ENCODE results near the gene ARFGAP1. TPM values are rescaled to one million over a fixed set of nuclear protein-coding genes. Genes with fewer than 3 reads are reported as not detected.
A peak's percentile ranks its signal among the peaks of the same experiment; 100 is the strongest.

Gene ARFGAP1
- 10 to 100 TPM; 35.3 to 68.9 TPM for total RNA-seq
- 100 to 1,000 TPM in 1 of 2 donors, 10 to 100 TPM in 1; 97.7 to 116 TPM for polyA plus RNA-seq (ENCODE audit: insufficient read length in 2 of 2)
- long read RNA-seq, donor 1, transcript ARFGAP1-201 (14 exons, 2,776 nt): major isoform, 5 of 57 reads
- long read RNA-seq, donor 1, transcript ARFGAP1-203 (13 exons, 3,281 nt): major isoform, 5 of 57 reads
- long read RNA-seq, donor 1, partial matches to known transcripts: 42 of 57 reads
- long read RNA-seq, donor 1, other reads (novel, unspliced or antisense): 0 of 57 reads
- long read RNA-seq, donor 2, partial matches to known transcripts: 10 of 17 reads
- long read RNA-seq, donor 2, other reads (novel, unspliced or antisense): 0 of 17 reads
- long read RNA-seq, donor 3, partial matches to known transcripts: 5 of 12 reads
- long read RNA-seq, donor 3, other reads (novel, unspliced or antisense): 0 of 12 reads
- long read RNA-seq, donor 4, partial matches to known transcripts: 31 of 36 reads
- long read RNA-seq, donor 4, other reads (novel, unspliced or antisense): 0 of 36 reads

GRCh38 chr20:63272105-63273058, at the start of gene ARFGAP1:
ARFGAP1 (plus strand) TSS chr20:63272813; CDS start chr20:63275581, 2,768 bp downstream.
- Histone ChIP-seq H3K4me1 (ENCODE audit: control insufficient read depth, insufficient read depth, low read length) (peaks cover 41% of the 10 kb centered on the region), H3K27ac (ENCODE audit: low read depth, low read length) (no peak within 1 kb of the TSS), H3K4me3 (ENCODE audit: low read depth, low read length) (peak within 1 kb of the TSS; percentile 80), H3K9me3 (ENCODE audit: control insufficient read depth, insufficient read depth, low read length) (no peaks in the 10 kb centered on the region), H3K27me3 (ENCODE audit: control insufficient read depth, insufficient read depth, low read length) (no peaks in the 10 kb centered on the region), H3K36me3 (ENCODE audit: control insufficient read depth, insufficient read depth, low read length) (peaks cover 44% of the 10 kb centered on the region)
- under 1% methylated on average over 91 of the region's 97 CpGs for WGBS (ENCODE audit: insufficient coverage)
- peak in 5 of 6 donors; percentile 86 to 98 (median 89) for DNase-seq (ENCODE audit: low read depth in 4 of 6, low spot score in 6 of 6)

DNA sequence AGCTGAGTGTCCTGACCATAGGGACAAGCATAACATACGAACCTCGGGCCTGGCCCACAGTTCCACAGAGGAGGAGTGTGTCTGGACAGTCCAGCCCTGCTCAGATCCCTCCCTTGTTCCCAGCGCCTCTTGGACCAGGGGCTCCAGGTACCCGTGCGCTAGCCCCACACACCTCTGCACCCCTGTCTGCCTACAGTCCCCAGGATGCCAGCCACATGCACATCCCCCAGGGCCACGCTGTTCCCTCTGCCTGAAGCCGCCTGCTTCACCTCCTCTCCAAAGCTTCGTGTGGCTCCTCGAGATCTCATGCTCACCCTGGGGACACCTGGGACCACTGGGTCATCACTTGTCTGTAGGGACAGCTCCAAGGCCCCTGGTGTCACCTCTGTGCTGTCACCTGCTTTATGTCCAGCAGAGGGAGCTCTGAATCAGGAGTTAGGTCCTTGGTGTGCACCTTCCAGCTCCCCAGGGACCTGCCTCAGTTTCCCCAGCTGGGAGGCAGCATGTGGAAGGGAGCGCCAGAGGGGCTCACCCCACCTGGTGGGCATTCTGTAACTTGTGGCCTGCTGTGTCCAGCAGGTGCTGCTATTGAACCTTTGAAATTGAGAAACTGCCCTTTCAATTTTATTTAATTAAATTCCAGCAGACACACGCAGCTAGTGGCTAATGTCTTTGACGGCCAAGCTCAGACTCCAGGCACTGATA, 49.3 kb upstream of the ARFGAP1 start:
- WGBS (ENCODE audit: insufficient coverage): 53% methylated on average over 11 of the region's 12 CpGs
- Histone ChIP-seq H3K27ac (ENCODE audit: low read depth, low read length) (no peak overlapping the region), H3K4me3 (ENCODE audit: low read depth, low read length) (no peak overlapping the region), H3K36me3 (ENCODE audit: control insufficient read depth, insufficient read depth, low read length) (no peaks in the 10 kb centered on the region), H3K4me1 (ENCODE audit: control insufficient read depth, insufficient read depth, low read length) (peaks cover 24% of the 10 kb centered on the region), H3K27me3 (ENCODE audit: control insufficient read depth, insufficient read depth, low read length) (no peaks in the 10 kb centered on the region), H3K9me3 (ENCODE audit: control insufficient read depth, insufficient read depth, low read length) (no peaks in the 10 kb centered on the region)
- DNase-seq (ENCODE audit: low read depth in 4 of 6, low spot score in 6 of 6): peak in 2 of 6 donors; percentile 59 to 64

- no peak for DNase-seq (ENCODE audit: low read depth in 4 of 6, low spot score in 6 of 6)
- Histone ChIP-seq H3K9me3 (ENCODE audit: control insufficient read depth, insufficient read depth, low read length) (no peaks in the 10 kb centered on the region), H3K36me3 (ENCODE audit: control insufficient read depth, insufficient read depth, low read length) (no peaks in the 10 kb centered on the region), H3K4me3 (ENCODE audit: low read depth, low read length) (no peak overlapping the region), H3K27me3 (ENCODE audit: control insufficient read depth, insufficient read depth, low read length) (no peaks in the 10 kb centered on the region), H3K4me1 (ENCODE audit: control insufficient read depth, insufficient read depth, low read length) (peaks cover 24% of the 10 kb centered on the region), H3K27ac (ENCODE audit: low read depth, low read length) (no peak overlapping the region)
- 83% methylated on average over 4 of the region's 6 CpGs for WGBS (ENCODE audit: insufficient coverage)
Observed at GRCh38 chr20:63223826-63224207, 48.8 kb upstream of the ARFGAP1 start.

GRCh38 chr20:63224412-63225081, 48.1 kb upstream of the ARFGAP1 start:
- H3K4me3 ChIP-seq (ENCODE audit: low read depth, low read length): no peak overlapping the region
- no peaks in the 10 kb centered on the region for H3K27me3 ChIP-seq (ENCODE audit: control insufficient read depth, insufficient read depth, low read length)
- H3K9me3 ChIP-seq (ENCODE audit: control insufficient read depth, insufficient read depth, low read length): no peaks in the 10 kb centered on the region
- H3K27ac ChIP-seq (ENCODE audit: low read depth, low read length): peak overlapping the region; percentile 15
- WGBS (ENCODE audit: insufficient coverage): 20% methylated on average over 16 of the region's 16 CpGs
- DNase-seq (ENCODE audit: low read depth in 4 of 6, low spot score in 6 of 6): peak in 3 of 6 donors; percentile 13 to 70 (median 65)
- H3K36me3 ChIP-seq (ENCODE audit: control insufficient read depth, insufficient read depth, low read length): no peaks in the 10 kb centered on the region
- peaks cover 30% of the 10 kb centered on the region for H3K4me1 ChIP-seq (ENCODE audit: control insufficient read depth, insufficient read depth, low read length)

DNA sequence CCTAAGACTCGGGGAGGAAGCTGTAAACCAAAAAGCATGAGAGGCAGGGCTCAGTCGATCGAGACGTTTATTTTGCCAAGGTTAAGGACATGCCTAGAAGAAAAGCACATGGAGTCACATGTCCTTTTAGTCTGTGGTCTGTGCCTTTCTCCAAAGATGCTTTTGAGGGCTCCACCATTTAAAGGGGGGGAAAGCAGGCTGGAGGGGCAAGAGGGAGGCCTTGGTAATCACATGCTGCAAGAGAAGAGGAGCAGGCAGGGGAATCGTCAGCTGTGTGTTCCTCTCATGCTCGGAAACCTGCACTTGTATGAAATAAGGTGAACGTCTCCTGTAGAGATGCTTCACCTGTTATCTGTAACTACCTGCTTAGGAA, 47.5 kb upstream of the ARFGAP1 start:
- Histone ChIP-seq H3K27me3 (ENCODE audit: control insufficient read depth, insufficient read depth, low read length) (no peaks in the 10 kb centered on the region), H3K36me3 (ENCODE audit: control insufficient read depth, insufficient read depth, low read length) (no peaks in the 10 kb centered on the region), H3K4me1 (ENCODE audit: control insufficient read depth, insufficient read depth, low read length) (peaks cover 30% of the 10 kb centered on the region), H3K27ac (ENCODE audit: low read depth, low read length) (no peak overlapping the region), H3K4me3 (ENCODE audit: low read depth, low read length) (no peak overlapping the region), H3K9me3 (ENCODE audit: control insufficient read depth, insufficient read depth, low read length) (no peaks in the 10 kb centered on the region)
- WGBS (ENCODE audit: insufficient coverage): 26% methylated on average over 6 of the region's 7 CpGs
- peak in 1 of 6 donors; percentile 16 for DNase-seq (ENCODE audit: low read depth in 4 of 6, low spot score in 6 of 6)

DNA sequence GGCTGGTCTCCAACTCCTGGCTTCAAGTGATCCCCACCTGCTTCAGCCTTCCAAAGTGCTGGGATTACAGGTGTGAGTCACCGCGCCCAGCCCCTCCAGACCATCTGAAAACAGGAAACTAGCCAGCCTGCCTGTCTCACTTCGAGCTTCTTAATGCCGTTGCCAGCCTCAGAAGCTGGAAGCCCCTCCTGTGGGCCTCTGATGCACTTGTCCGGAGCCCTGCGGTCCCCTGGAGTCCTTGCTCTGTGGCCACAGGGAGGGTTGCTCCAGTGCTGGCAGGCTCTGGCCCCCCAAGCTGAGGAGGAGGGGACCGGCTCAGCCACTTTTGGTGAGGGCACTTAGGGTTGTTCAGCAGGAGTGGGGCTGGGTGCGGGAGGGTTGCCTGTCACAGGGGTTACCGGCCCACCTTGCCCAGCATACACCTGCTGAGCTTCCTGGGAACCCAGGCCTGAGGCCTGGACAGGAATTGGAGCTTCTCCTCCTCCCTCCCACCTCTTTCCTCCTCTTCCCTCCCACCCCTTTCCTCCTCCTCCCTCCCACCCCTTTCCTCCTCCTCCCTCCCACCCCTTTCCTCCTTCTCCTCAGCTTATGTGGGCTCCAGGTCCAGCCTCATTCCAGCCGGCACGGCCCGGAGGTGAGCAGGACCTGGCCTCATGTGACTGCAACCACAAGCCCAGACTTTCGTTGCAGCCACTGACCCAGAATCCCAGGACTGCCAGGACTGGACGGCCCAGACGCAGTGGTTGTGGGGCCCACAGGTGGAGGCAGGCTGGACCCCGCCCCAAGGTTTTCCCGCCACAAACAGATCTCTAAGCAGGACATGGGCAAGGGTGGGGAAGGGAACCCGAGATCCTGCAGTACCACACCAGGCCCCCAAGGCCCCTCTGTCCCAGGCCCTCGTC, 46.3 kb upstream of the ARFGAP1 start:
- Histone ChIP-seq H3K4me3 (ENCODE audit: low read depth, low read length) (no peak overlapping the region), H3K27me3 (ENCODE audit: control insufficient read depth, insufficient read depth, low read length) (no peaks in the 10 kb centered on the region), H3K4me1 (ENCODE audit: control insufficient read depth, insufficient read depth, low read length) (peaks cover 43% of the 10 kb centered on the region), H3K27ac (ENCODE audit: low read depth, low read length) (no peak overlapping the region), H3K36me3 (ENCODE audit: control insufficient read depth, insufficient read depth, low read length) (no peaks in the 10 kb centered on the region), H3K9me3 (ENCODE audit: control insufficient read depth, insufficient read depth, low read length) (no peaks in the 10 kb centered on the region)
- 81% methylated on average over 19 of the region's 19 CpGs for WGBS (ENCODE audit: insufficient coverage)
- no peak for DNase-seq (ENCODE audit: low read depth in 4 of 6, low spot score in 6 of 6)

DNA sequence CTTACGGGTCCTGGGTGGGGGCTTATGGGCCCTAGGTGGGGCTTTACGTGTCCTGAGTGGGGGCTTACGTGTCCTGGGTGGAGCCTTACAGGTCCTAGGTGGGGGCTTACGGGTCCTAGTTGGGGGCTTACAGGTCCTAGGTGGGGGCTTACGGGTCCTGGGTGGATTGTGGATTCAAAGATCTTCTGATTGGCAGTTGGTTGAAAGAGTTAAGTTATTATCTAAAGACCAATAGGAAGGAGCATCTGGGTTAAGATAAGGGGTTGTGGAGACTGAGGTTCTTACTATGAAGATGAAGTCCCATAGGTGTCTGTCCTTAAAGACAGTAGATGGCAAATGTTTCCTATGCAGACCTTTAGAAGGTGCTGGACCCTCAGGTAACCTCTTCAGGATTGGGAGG, 45.4 kb upstream of the ARFGAP1 start:
- DNase-seq (ENCODE audit: low read depth in 4 of 6, low spot score in 6 of 6): no peak
- Histone ChIP-seq H3K27ac (ENCODE audit: low read depth, low read length) (no peak overlapping the region), H3K36me3 (ENCODE audit: control insufficient read depth, insufficient read depth, low read length) (no peaks in the 10 kb centered on the region), H3K4me3 (ENCODE audit: low read depth, low read length) (no peak overlapping the region), H3K4me1 (ENCODE audit: control insufficient read depth, insufficient read depth, low read length) (peaks cover 45% of the 10 kb centered on the region), H3K9me3 (ENCODE audit: control insufficient read depth, insufficient read depth, low read length) (no peaks in the 10 kb centered on the region), H3K27me3 (ENCODE audit: control insufficient read depth, insufficient read depth, low read length) (no peaks in the 10 kb centered on the region)
- 92% methylated on average over 5 of the region's 5 CpGs for WGBS (ENCODE audit: insufficient coverage)

GRCh38 chr20:63228806-63229205, 43.8 kb upstream of the ARFGAP1 start:
- DNase-seq (ENCODE audit: low read depth in 4 of 6, low spot score in 6 of 6): no peak
- 57% methylated on average over 13 of the region's 13 CpGs for WGBS (ENCODE audit: insufficient coverage)

More at GRCh38 chr20:63228806-63229205, 43.8 kb upstream of the ARFGAP1 start:
- Histone ChIP-seq H3K27me3 (ENCODE audit: control insufficient read depth, insufficient read depth, low read length) (no peaks in the 10 kb centered on the region), H3K4me1 (ENCODE audit: control insufficient read depth, insufficient read depth, low read length) (peaks cover 36% of the 10 kb centered on the region), H3K9me3 (ENCODE audit: control insufficient read depth, insufficient read depth, low read length) (no peaks in the 10 kb centered on the region), H3K27ac (ENCODE audit: low read depth, low read length) (no peak overlapping the region), H3K36me3 (ENCODE audit: control insufficient read depth, insufficient read depth, low read length) (no peaks in the 10 kb centered on the region), H3K4me3 (ENCODE audit: low read depth, low read length) (no peak overlapping the region)
